Iris pigment epithelial cell (primary cell): ENCODE data around the gene C9orf72.

Experiments used
- DNase-seq: peaks from one replicate; pipeline ENCODE4 v3.0.0-alpha.2; 2011; ENCODE audit warnings: low read depth

Gene C9orf72

GRCh38 chr9:27537756-27538155 is 35.5 kb downstream of the C9orf72 start:
- DNase-seq: no peak

- DNase-seq: no peak
Measured at GRCh38 chr9:27537027-27537435, 36.2 kb downstream of the C9orf72 start.

DNA sequence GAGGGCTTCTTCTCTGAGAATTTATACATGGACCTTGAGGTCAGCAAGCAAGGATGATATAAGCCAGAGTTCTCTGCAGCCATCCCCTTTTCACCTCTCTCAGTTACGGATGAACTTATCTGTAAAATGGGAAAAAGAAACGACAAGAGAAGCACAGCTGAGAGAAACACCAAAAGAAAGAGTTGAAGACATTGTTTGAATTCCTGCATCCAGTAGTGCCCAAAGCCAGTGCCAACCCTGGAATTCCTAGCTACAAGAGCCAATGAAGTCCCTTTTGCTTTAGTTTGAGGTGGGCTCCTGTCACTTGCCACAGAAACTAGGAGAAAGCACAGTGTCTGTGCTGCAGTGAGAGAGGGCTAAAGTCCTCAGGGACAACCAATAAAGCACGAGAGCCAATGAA is 37.1 kb downstream of the C9orf72 start:
- DNase-seq: no peak

GRCh38 chr9:27535701-27536118 is 37.6 kb downstream of the C9orf72 start:
- no peak for DNase-seq

DNA sequence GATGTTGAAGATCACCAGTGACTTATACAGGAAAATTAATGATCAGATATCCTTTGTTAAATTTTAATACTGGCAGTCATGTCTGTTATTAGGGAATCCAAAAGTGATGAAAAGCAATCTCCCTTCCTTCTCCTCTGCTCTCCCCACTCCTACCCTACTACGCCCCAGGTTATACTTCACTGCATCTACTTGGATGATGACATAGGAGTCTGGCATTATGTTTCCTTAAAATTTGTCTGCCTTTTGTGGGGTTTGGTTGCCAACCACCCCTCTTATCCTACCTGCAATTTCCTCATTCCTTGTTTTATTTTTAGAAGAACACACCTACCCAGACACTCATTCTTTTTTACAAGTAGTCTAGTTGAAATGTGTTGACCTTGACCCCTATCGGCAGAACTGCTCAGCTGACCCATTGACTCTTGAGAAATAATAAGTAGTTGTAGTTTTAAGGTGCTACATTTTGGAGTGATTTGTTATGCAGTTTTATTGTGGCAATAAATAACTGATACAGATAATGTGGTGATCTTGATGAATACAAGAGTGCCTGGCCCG is 38.5 kb downstream of the C9orf72 start:
- DNase-seq: no peak

DNA sequence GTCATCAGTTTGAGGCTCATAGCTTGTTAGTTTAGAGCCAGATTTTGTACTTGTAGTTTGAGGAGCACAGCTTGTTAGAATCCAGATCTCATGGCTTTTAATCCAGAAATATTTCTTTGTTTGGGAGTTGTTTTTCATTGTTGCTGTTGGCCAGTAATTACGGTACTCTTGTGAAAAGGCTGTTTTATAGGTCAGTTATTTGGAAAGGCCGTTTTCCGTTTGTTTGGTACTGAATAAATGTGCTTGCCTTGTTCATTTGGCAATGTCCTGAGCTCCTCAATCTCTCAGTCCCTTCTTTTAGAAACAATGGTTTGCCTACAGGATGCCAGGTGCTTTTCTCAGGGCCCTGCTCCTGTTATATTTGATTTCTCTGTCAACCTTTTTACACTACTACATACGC is 39.1 kb downstream of the C9orf72 start:
- DNase-seq: no peak

- no peak for DNase-seq
Measured at GRCh38 chr9:27533311-27533710, 40.0 kb downstream of the C9orf72 start.

DNA sequence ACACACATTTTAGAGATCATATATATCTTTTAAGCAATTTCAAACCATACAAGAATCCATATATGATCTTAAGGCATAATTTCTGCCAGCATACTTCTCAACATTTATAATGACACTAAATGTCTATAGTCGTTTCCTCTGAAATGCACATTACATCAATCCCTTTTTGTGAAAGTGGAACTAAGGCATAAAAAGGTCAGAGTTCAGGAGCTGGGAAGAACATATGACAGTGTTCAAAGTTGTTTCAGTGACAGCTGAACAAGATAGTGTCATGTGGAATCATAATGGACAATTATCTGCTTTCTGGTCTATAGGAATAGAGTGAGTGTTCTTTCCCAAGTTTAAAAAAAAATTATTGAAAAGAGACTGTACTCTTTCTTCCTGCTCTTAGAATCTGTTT is 41.2 kb downstream of the C9orf72 start:
- DNase-seq: no peak

- DNase-seq: no peak
Measured at GRCh38 chr9:27530915-27531755, 42.1 kb downstream of the C9orf72 start.

- DNase-seq: peak; percentile 65
Measured at GRCh38 chr9:27529316-27530278, 43.7 kb downstream of the C9orf72 start, which contains the start of gene MOB3B. MOB3B (minus strand) TSS chr9:27529814; CDS start chr9:27455550, 74,264 bp downstream.

DNA sequence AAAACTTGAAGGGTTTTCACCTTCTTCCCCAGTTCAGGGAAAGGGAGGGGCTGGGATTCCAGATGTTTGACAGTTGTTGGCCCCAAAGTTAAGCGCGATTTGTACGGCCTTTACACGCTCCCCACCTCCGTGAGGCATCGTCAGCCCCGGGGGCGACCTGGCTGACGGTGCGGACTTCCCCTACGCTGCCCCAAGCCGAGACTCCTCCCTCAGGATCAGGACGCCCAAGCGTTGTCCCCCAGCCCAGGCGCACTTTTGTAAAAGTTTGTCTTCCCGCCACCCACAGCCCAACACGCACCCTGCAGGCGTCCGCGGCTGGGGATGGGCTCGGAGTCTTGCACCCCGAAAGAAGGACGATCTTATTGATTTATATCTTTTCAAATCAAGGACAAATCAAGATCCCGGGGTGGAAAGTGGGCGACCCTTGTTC is 44.4 kb downstream of the C9orf72 start:
- no peak for DNase-seq

DNA sequence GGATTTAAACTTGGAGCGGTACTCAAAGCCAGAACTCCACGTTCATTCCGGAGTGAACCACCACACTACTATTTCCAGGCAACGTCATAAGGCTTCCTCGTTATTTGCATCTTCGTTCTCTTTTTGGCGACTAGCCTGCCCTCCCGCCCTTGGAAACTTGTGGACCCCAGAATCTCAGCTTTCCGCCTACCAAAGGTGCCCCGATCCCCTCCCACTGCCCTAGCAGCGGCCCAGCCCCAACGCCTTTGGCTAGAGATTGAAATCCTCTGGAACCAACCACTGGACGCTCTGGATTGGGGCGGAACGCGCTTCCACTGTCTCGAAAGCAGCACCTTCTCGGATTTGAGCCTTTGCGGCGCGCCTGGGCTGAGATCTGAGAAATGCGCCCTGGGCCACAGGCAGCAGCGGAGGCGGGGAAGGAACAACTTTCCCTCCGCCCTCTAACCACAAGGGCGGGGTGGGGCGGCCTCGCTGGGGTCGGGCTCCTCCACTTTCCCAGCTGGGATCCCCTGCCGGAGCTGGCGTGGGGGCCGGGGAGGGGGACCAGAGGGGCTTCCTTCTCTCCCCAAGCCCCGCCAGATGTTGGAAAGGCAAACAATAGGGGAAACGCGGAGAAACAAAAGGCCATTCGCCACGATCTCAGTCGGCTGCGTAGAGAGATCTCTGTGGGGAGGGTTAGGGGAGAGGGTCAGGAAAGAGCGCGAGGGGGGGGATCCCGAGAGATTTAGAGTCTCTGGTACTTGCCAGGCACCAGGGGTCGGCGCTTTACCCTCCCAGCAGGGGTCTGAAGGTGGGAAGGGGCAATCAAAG is 45.0 kb downstream of the C9orf72 start:
- DNase-seq: peak; percentile 82

DNA sequence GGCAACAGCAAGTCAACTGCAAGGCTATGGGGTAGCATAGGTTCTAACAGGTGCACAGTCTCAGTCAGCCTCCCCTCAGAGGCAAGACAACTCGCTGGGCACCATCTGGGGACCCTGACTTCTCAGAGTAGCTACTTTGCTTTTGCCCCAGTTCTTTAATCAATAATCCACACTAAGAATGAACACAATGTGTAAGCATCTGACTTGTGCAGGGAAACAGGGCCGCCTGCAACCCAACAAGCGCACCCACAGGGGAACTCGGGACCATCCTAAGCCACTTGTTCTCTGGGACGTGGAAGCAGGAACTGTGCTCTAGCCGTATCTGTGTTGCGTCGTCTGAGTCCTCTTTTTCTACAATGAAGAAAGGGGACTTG is 45.6 kb downstream of the C9orf72 start:
- no peak for DNase-seq

GRCh38 chr9:27524236-27524635 is 49.0 kb downstream of the C9orf72 start, which contains the start of gene IFNK:
IFNK (plus strand) TSS chr9:27524290; CDS start chr9:27524337, 47 bp downstream.
- DNase-seq: no peak

DNA sequence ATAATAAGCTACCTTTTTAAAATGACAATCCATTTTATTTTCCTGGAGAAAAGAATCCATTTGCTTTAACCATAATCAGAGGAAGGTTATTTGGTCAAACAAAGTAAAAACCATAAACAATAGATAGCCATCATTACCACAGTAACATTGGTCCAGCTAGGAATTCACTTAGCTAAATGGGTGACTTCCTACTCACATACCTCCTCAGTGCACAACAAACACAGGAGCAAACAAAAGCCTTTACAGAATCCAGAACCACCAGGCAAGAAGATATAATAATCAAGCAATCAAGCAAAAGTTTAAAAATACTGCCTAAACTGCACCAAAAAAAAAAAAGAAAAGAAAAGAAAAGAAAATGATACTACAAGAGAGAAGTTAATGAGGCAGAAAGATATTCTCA is 50.1 kb downstream of the C9orf72 start:
- no peak for DNase-seq

DNA sequence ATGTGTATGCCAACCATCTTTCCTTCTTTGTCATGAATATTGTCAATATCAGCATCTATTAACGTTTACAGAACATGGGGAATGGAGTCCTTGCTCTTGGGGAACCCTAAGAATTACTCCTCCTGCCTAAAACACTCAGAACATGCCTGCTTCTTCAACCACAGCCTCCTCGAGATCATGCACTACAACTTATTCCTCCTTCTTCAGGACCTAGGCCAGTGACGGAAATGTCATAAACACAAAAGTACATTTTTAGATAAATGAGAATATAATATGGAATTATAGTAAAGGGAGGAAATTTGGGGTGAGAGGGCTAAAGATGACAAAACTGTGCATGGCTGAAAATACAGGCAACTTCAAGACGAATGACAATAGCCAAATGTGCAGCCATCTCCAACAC is 52.3 kb downstream of the C9orf72 start:
- DNase-seq: no peak

- peak; percentile 61 for DNase-seq
Measured at GRCh38 chr9:27519466-27520465, 53.5 kb downstream of the C9orf72 start.

DNA sequence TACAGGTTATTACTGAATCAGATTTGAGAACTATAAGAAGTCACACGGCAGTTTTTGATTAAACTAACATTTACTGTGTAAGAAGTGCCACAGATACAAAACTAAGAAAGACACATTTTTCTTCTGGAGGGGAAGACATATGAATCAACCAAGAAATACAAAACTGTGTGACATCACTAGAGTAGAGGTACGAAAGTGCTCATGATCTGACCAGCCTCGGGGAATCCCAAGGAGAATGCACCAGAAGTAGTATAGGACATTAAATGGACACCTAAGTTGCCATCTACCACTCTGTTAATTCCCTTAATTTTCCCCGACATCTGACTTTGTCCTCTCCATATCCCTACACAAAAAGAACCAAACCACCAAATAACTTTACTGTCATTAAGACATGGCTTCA is 54.5 kb downstream of the C9orf72 start:
- no peak for DNase-seq

DNA sequence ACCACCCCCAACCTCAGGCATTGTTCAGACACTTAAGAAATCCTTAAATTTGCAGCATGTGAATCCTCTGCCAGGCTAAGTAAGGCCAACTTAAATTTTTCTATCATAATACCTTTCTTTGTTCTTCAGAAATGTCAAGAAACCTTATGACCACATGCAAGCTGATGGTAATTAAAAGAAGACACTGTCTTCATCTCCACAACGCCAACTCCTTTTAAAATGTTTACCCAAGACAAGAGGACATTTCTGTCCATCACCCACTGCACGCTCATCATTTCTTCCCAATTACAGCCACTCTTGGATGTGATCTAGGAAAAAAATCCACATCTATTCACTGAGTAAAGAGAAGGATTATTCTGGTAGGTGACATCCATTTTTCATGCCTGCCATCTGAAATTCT is 55.3 kb downstream of the C9orf72 start:
- DNase-seq: no peak

DNA sequence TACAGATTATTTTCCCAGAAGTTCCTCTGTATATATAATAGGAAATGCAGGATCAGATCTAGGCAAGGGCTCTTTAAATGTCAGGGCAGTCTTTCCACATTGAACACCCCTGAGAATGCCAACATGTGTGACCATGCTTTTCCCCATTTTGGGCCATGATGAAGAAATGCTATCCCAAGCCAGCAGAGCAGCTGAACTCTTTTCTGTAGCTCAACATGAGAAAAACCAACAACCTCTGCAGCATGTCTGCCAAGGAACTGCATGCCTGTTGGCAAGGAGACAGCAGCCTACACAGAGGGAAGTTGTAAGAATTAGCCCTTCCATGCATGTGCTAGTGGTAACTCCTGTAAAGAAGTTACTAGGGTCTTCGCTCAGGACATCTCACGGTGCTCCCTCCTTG is 58.7 kb downstream of the C9orf72 start:
- DNase-seq: no peak
